Measurements from ENCODE around the gene LCP1. TPM values are rescaled to one million over a fixed set of nuclear protein-coding genes. Genes with fewer than 3 reads are reported as not detected.

LCP1 gene
- total RNA-seq, 1 donor from 2014 or later, result 8.4 TPM

DNA sequence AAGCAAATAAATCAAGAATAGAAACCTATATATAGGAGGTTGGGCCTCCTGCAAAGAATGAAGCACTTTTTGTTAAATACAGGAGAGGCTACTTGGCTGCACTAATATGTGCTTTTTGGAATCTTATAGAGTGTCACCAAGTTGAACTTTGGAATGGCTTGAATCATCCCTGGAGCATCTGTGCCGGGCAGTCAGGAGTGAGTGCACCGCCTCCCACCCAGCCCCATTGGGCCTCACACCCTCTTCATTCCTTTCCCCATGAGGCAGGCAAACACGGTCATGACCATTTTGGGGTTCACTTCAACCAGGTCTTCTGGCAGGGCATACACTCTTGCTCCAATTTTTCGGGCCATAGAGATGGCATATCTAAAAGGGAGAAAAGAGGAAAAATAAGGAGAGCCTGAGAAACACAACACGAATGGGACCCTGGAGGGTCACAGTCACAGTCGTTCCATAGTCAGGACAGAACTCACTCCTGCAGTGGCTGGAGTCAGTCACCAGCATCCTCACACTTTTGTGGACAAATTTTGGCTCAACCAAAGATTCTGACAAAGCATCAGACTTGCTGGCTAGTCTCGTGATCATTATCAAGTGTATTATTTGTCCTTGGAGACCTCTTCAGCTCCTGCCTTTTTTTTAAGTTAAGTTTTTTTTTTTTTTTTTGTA lies 54.5 kb downstream of the LCP1 start:
- Mint-ChIP-seq H3K4me1 (ENCODE audit: low read depth, unreplicated experiment) (no peaks in the 10 kb centered on the region), H3K27ac (ENCODE audit: unreplicated experiment) (no peak overlapping the region), H3K36me3 (ENCODE audit: low read depth, unreplicated experiment) (no peaks in the 10 kb centered on the region), H3K9me3 (ENCODE audit: unreplicated experiment) (no peaks in the 10 kb centered on the region), H3K27me3 (ENCODE audit: low read depth, unreplicated experiment) (no peaks in the 10 kb centered on the region), H3K4me3 (ENCODE audit: unreplicated experiment) (no peak overlapping the region)
- Histone ChIP-seq H3K36me3 (ENCODE audit: insufficient read depth, low read length) (no peaks in the 10 kb centered on the region), H3K27ac (ENCODE audit: low read depth, low read length) (no peak overlapping the region), H3K4me1 (ENCODE audit: insufficient read depth, low read length) (no peaks in the 10 kb centered on the region), H4K20me1 (ENCODE audit: insufficient read depth, low read length) (no peaks in the 10 kb centered on the region), H3K79me2 (ENCODE audit: insufficient read depth, low read length) (no peaks in the 10 kb centered on the region), H3K9ac (ENCODE audit: low read length) (no peak overlapping the region), H3K4me2 (ENCODE audit: low read length) (no peak overlapping the region), H3K27me3 (ENCODE audit: insufficient read depth, low read length) (peaks cover 6% of the 10 kb centered on the region), H2AFZ (ENCODE audit: low read depth, low read length) (no peak overlapping the region), H3K4me3 (ENCODE audit: insufficient read depth, low read depth, low read length) (no peak overlapping the region), H3K9me3 (ENCODE audit: insufficient read depth, low read depth, low read length) (no peaks in the 10 kb centered on the region)
- TF ChIP-seq EZH2 (IDR thresholded peaks at IDR 0.05; ENCODE audit: insufficient read depth, low read length), result no peak
- no peak for TF ChIP-seq CTCF (IDR thresholded peaks at IDR 0.05; ENCODE audit: insufficient read depth, low read depth, low read length)
- DNase-seq (ENCODE audit: low read depth) (no peak), FAIRE-seq (no peak)

GRCh38 chr13:46126552-46127357 lies 55.2 kb downstream of the LCP1 start:
- H3K4me1 Mint-ChIP-seq (ENCODE audit: low read depth, unreplicated experiment), result no peaks in the 10 kb centered on the region
- H3K9ac ChIP-seq (ENCODE audit: low read length), result no peak overlapping the region
- no peaks in the 10 kb centered on the region for H4K20me1 ChIP-seq (ENCODE audit: insufficient read depth, low read length)
- H3K27ac Mint-ChIP-seq (ENCODE audit: unreplicated experiment), result no peak overlapping the region
- no peaks in the 10 kb centered on the region for H3K36me3 Mint-ChIP-seq (ENCODE audit: low read depth, unreplicated experiment)
- no peak overlapping the region for H3K4me2 ChIP-seq (ENCODE audit: low read length)
- DNase-seq (ENCODE audit: low read depth) (peak; percentile 36), FAIRE-seq (peak; percentile 87)
- no peaks in the 10 kb centered on the region for H3K9me3 ChIP-seq (ENCODE audit: insufficient read depth, low read depth, low read length)
- no peak overlapping the region for H3K27ac ChIP-seq (ENCODE audit: low read depth, low read length)
- H3K4me3 ChIP-seq (ENCODE audit: insufficient read depth, low read depth, low read length), result no peak overlapping the region
- no peaks in the 10 kb centered on the region for H3K36me3 ChIP-seq (ENCODE audit: insufficient read depth, low read length)
- H3K27me3 ChIP-seq (ENCODE audit: insufficient read depth, low read length), result peaks cover 6% of the 10 kb centered on the region
- no peak overlapping the region for H3K4me3 Mint-ChIP-seq (ENCODE audit: unreplicated experiment)
- H3K79me2 ChIP-seq (ENCODE audit: insufficient read depth, low read length), result no peaks in the 10 kb centered on the region
- H3K27me3 Mint-ChIP-seq (ENCODE audit: low read depth, unreplicated experiment), result no peaks in the 10 kb centered on the region
- no peaks in the 10 kb centered on the region for H3K4me1 ChIP-seq (ENCODE audit: insufficient read depth, low read length)
- H3K9me3 Mint-ChIP-seq (ENCODE audit: unreplicated experiment), result no peaks in the 10 kb centered on the region
- no peak overlapping the region for H2AFZ ChIP-seq (ENCODE audit: low read depth, low read length)
- TF ChIP-seq EZH2 (IDR thresholded peaks at IDR 0.05; ENCODE audit: insufficient read depth, low read length) (no peak), CTCF (IDR thresholded peaks at IDR 0.05; ENCODE audit: insufficient read depth, low read depth, low read length) (peak; percentile 98)

DNA sequence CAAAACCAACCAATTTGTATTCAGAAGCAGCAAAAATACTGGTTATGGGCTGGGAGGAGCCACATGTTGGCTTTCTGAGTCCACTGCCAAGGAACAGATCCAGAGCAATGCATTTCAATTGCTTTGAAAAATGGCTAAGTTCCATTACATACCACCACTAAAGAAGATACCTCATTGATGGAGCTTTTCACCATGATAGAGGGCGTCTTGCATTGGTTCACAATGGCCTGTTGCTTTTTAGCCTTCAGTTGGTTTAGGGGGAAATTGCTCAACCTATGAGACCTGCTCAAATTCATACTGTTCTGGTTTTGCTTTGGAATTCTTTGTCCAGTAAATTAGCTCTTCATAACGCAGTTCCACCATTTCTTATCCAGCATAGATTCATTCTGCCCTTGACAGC lies 55.9 kb downstream of the LCP1 start:
- Mint-ChIP-seq H3K27me3 (ENCODE audit: low read depth, unreplicated experiment) (no peaks in the 10 kb centered on the region), H3K36me3 (ENCODE audit: low read depth, unreplicated experiment) (no peaks in the 10 kb centered on the region)

More for the DNA sequence above, 55.9 kb downstream of the LCP1 start:
- Histone ChIP-seq H3K79me2 (ENCODE audit: insufficient read depth, low read length) (no peaks in the 10 kb centered on the region), H3K9ac (ENCODE audit: low read length) (no peak overlapping the region), H3K4me2 (ENCODE audit: low read length) (no peak overlapping the region), H3K4me3 (ENCODE audit: insufficient read depth, low read depth, low read length) (no peak overlapping the region), H4K20me1 (ENCODE audit: insufficient read depth, low read length) (no peaks in the 10 kb centered on the region), H3K36me3 (ENCODE audit: insufficient read depth, low read length) (no peaks in the 10 kb centered on the region), H2AFZ (ENCODE audit: low read depth, low read length) (no peak overlapping the region), H3K27me3 (ENCODE audit: insufficient read depth, low read length) (peaks cover 6% of the 10 kb centered on the region), H3K27ac (ENCODE audit: low read depth, low read length) (no peak overlapping the region), H3K9me3 (ENCODE audit: insufficient read depth, low read depth, low read length) (no peaks in the 10 kb centered on the region), H3K4me1 (ENCODE audit: insufficient read depth, low read length) (no peaks in the 10 kb centered on the region)
- FAIRE-seq, result no peak
- DNase-seq (ENCODE audit: low read depth), result no peak
- no peak for TF ChIP-seq EZH2 (IDR thresholded peaks at IDR 0.05; ENCODE audit: insufficient read depth, low read length)
- TF ChIP-seq CTCF (IDR thresholded peaks at IDR 0.05; ENCODE audit: insufficient read depth, low read depth, low read length), result no peak
- H3K4me1 Mint-ChIP-seq (ENCODE audit: low read depth, unreplicated experiment), result peaks cover under 1% of the 10 kb centered on the region
- H3K27ac Mint-ChIP-seq (ENCODE audit: unreplicated experiment), result no peak overlapping the region
- no peak overlapping the region for H3K4me3 Mint-ChIP-seq (ENCODE audit: unreplicated experiment)
- H3K9me3 Mint-ChIP-seq (ENCODE audit: unreplicated experiment), result no peaks in the 10 kb centered on the region
